ENCODE results near the gene PREPL.
"Not testable (repeated sequence)": the region's sequence is repeated elsewhere in the genome, so short reads cannot be mapped to it uniquely, and the experiment has no call there.

The PREPL gene

GRCh38 chr2:44361330-44362206 is at the start of gene PREPL, which contains the start of gene CAMKMT:
TSS of gene PREPL (minus strand) at chr2:44361494. CDS start at chr2:44346342, 15,152 bp downstream.
TSS of gene CAMKMT (plus strand) at chr2:44361947.
- TF ChIP-seq CTCF (conservative IDR thresholded peaks at IDR 0.05; ENCODE audit: control insufficient read depth, insufficient read depth, low read depth, low read length) = no peak
- DNase-seq (ENCODE audit: low read depth) = peak; percentile 97

GRCh38 chr2:44398243-44398897 is 37.1 kb upstream of the PREPL start:
- no peak for TF ChIP-seq CTCF (conservative IDR thresholded peaks at IDR 0.05; ENCODE audit: control insufficient read depth, insufficient read depth, low read depth, low read length)
- no peak for DNase-seq (ENCODE audit: low read depth)
- no peak overlapping the region for H3K4me3 ChIP-seq (ENCODE audit: control insufficient read depth, low read depth, low read length)

More at GRCh38 chr2:44361330-44362206, at the start of gene PREPL, which contains the start of gene CAMKMT:
- peak within 1 kb of the TSS; percentile 98 for H3K4me3 ChIP-seq (ENCODE audit: control insufficient read depth, low read depth, low read length)

GRCh38 chr2:44397447-44398175 is 36.3 kb upstream of the PREPL start:
- peak; percentile 17 for DNase-seq (ENCODE audit: low read depth)
- TF ChIP-seq CTCF (conservative IDR thresholded peaks at IDR 0.05; ENCODE audit: control insufficient read depth, insufficient read depth, low read depth, low read length) = no peak
- H3K4me3 ChIP-seq (ENCODE audit: control insufficient read depth, low read depth, low read length) = no peak overlapping the region

GRCh38 chr2:44392338-44392943 is 31.1 kb upstream of the PREPL start:
- TF ChIP-seq CTCF (conservative IDR thresholded peaks at IDR 0.05; ENCODE audit: control insufficient read depth, insufficient read depth, low read depth, low read length) = peak; percentile 57
- H3K4me3 ChIP-seq (ENCODE audit: control insufficient read depth, low read depth, low read length) = no peak overlapping the region
- DNase-seq (ENCODE audit: low read depth) = peak; percentile 42

- peak; percentile 38 for TF ChIP-seq CTCF (conservative IDR thresholded peaks at IDR 0.05; ENCODE audit: control insufficient read depth, insufficient read depth, low read depth, low read length)
- no peak for DNase-seq (ENCODE audit: low read depth)
- no peak overlapping the region for H3K4me3 ChIP-seq (ENCODE audit: control insufficient read depth, low read depth, low read length)
Observed at GRCh38 chr2:44389895-44390294, 28.6 kb upstream of the PREPL start.

GRCh38 chr2:44388877-44389276 is 27.6 kb upstream of the PREPL start:
- TF ChIP-seq CTCF (conservative IDR thresholded peaks at IDR 0.05; ENCODE audit: control insufficient read depth, insufficient read depth, low read depth, low read length) = no peak
- no peak for DNase-seq (ENCODE audit: low read depth)
- H3K4me3 ChIP-seq (ENCODE audit: control insufficient read depth, low read depth, low read length) = no peak overlapping the region

- DNase-seq (ENCODE audit: low read depth); H3K4me3 ChIP-seq (ENCODE audit: control insufficient read depth, low read depth, low read length): not testable (repeated sequence)
Observed at GRCh38 chr2:44385226-44385625, 23.9 kb upstream of the PREPL start.

Measured in fibroblast of mammary gland (primary cell).